Gastroesophageal sphincter (tissue), 3 donors: ENCODE data around the gene PPIL4.

Experiments
- POLR2A ChIP-seq, 2 donors: fragments of 450-650 bp; IDR thresholded peaks; one replicate each; pipeline ENCODE4 v1.6.1; 2017; ENCODE audit warnings: antibody characterized with exemption in 2 of 2, mild to moderate bottlenecking in 2 of 2, moderate library complexity in 1 of 2
- TF ChIP-seq, protein P1 (sequence below), 4 experiments: fragments of 200-600 bp in 2 of 4; fragments of 450-650 bp in 2 of 4; sonication (generic) in 1 of 4; IDR thresholded peaks; one replicate each; pipeline ENCODE4 v1.5.1; 2017 to 2019; ENCODE audit warnings: antibody characterized with exemption in 4 of 4, mild to moderate bottlenecking in 2 of 4, moderate library complexity in 2 of 4

DNA sequence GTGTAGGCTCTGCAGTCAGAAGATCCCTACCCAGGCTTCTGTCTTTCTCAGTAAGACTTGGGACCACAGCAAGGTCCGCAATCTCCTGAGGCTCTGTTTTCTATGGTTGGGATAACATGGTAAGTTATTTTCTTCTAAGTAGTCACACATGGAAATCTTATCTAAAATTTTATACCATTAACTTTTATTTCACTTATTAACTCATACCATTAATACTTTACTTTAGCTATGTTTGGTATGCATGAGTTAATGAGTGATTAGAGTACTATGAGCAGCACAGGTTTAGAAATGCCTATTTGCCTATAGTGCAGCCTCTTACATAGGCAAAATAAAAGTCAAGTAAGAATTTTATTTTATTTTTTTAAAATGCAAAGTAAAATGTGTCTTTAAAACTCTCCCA, 47.6 kb upstream of the PPIL4 start:
- TF ChIP-seq, protein P1, sequence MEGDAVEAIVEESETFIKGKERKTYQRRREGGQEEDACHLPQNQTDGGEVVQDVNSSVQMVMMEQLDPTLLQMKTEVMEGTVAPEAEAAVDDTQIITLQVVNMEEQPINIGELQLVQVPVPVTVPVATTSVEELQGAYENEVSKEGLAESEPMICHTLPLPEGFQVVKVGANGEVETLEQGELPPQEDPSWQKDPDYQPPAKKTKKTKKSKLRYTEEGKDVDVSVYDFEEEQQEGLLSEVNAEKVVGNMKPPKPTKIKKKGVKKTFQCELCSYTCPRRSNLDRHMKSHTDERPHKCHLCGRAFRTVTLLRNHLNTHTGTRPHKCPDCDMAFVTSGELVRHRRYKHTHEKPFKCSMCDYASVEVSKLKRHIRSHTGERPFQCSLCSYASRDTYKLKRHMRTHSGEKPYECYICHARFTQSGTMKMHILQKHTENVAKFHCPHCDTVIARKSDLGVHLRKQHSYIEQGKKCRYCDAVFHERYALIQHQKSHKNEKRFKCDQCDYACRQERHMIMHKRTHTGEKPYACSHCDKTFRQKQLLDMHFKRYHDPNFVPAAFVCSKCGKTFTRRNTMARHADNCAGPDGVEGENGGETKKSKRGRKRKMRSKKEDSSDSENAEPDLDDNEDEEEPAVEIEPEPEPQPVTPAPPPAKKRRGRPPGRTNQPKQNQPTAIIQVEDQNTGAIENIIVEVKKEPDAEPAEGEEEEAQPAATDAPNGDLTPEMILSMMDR (IDR thresholded peaks at IDR 0.05) = no peak
- TF ChIP-seq POLR2A (IDR thresholded peaks at IDR 0.05) = no peak
